Epithelial cell of proximal tubule (primary cell): ENCODE results near the gene GPR37L1. TPM values are rescaled to one million over a fixed set of nuclear protein-coding genes. Genes with fewer than 3 reads are reported as not detected.

Experiments
- DNase-seq: peaks from one replicate; pipeline ENCODE4 v3.0.0-alpha.2; 2011; ENCODE audit warnings: low read depth
- H3K4me3 ChIP-seq: 2 replicates; pipeline ENCODE4 v1.5.1; 2011; ENCODE audit warnings: low read depth, mild to moderate bottlenecking, low read length
- total RNA-seq: library from RNA; depleted of rRNA; stranded (reverse); fragments of >200 nt; gene quantifications from 2 replicates; pipeline ENCODE4 v1.2.3, GENCODE V29; 2015
- TF ChIP-seq, protein P1 (sequence below): conservative IDR thresholded peaks from 2 replicates; pipeline ENCODE4 v1.5.1; 2012; ENCODE audit warnings: low read depth, mild to moderate bottlenecking, low read length

The GPR37L1 gene
- total RNA-seq, 1 donor from 2014 or later: 0.06 TPM

DNA sequence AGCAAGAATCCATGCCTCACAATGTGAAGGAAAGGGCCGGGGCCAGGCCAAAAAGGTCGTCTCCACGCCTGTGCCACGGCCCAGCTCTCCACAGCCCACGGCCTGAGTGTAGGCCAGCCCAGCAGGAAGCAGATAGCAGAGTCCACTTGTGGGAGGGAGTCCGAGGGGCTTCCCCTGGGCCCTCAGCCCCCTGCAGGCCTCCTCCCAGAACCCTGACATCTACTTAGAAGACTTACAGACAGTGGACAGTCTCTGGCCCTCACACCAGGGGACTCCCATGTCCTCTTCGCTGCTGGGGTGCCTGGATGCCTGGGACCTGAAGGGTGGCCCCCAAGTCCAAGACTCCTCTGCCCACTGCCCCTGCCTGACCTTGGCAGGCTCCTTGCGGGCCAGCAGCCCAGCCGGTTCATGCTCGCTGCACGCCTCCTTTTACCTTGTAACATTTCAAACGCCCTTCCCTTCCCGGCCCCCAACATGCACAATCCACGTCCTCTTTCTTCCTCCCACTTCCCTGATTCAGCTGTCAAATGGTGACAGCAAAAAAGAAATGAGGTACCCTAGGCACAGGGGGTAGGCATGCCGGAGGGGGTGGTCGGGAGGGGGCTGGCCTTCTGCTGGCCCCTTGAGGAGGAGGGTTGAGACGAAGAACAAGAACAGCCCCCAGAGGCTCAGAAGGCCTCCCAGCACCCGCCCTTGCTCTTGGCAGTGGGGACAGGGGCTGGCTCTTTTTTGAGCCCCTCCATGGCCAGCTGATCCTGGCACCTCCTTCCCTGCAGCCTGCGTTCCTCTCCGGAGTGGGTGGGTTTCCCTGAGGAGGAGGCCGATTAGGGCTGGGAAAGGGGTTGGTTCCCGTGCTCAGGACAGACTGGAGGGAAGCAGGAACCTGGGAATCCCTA is 38.7 kb downstream of the GPR37L1 start:
- H3K4me3 ChIP-seq: no peak overlapping the region
- no peak for DNase-seq
- TF ChIP-seq, protein P1, sequence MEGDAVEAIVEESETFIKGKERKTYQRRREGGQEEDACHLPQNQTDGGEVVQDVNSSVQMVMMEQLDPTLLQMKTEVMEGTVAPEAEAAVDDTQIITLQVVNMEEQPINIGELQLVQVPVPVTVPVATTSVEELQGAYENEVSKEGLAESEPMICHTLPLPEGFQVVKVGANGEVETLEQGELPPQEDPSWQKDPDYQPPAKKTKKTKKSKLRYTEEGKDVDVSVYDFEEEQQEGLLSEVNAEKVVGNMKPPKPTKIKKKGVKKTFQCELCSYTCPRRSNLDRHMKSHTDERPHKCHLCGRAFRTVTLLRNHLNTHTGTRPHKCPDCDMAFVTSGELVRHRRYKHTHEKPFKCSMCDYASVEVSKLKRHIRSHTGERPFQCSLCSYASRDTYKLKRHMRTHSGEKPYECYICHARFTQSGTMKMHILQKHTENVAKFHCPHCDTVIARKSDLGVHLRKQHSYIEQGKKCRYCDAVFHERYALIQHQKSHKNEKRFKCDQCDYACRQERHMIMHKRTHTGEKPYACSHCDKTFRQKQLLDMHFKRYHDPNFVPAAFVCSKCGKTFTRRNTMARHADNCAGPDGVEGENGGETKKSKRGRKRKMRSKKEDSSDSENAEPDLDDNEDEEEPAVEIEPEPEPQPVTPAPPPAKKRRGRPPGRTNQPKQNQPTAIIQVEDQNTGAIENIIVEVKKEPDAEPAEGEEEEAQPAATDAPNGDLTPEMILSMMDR: no peak

DNA sequence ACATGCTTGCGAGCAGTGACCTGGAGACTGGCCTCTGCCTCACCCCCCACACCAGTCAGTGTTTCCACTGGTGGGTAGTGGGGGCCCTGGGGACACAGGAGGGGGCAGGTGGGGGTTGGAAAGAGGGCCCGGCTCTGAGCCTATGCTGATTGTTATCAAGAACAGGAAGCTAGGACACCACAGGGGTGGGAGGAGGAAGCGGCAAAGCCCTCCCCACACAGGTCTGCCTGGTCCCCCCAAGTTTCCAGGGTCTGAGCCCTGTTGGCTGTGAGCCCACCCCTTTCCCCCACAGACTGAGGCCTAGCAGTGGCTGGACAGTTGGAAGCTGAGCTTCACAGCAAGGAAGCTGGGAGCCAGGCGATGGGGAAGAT is 39.3 kb downstream of the GPR37L1 start:
- H3K4me3 ChIP-seq: no peak overlapping the region
- TF ChIP-seq, protein P1: no peak

DNA sequence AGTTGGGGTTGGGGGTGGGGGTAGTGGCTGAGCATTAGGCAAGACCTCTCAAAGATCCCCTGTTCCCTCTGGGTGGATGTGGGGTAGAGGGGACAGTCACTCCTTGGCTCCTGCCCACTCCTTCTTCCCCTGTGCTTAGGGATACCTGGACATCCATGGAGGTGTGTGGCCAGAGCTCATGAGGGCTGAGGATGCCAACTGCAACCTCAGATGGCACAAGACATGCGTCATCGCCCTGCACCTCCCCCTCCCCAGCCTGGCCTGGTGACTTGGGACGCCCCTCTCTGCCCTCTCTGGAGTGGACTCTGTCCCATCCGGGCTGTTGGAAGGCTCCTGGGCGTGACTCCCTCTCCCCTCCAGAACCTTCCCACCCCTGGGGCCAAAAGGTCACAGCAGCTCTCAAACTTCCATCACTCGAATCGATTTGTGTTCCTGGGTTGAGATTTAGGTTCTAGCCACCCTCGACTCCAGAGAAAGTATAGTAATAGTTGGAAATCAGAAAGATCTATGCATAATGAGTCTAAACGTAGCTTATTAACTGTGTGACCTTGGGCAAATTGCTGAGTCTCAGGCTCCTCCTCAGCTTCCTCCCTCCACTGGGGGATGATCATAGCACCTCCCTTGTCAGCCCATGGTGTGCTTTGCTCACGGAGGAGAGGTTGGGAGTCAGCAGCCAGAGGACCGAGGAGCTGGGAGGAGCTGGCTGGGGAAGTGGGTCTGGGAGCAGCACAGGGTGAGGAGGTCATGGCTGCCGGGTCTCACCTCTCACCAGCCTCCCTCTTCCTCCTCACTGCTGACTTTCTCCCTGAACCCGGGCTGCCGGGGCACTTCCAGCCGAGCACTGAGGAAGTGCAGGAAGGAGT is 39.9 kb downstream of the GPR37L1 start:
- H3K4me3 ChIP-seq: no peak overlapping the region
- TF ChIP-seq, protein P1: no peak
- DNase-seq: no peak

More for the DNA sequence above, 39.3 kb downstream of the GPR37L1 start:
- DNase-seq: no peak

DNA sequence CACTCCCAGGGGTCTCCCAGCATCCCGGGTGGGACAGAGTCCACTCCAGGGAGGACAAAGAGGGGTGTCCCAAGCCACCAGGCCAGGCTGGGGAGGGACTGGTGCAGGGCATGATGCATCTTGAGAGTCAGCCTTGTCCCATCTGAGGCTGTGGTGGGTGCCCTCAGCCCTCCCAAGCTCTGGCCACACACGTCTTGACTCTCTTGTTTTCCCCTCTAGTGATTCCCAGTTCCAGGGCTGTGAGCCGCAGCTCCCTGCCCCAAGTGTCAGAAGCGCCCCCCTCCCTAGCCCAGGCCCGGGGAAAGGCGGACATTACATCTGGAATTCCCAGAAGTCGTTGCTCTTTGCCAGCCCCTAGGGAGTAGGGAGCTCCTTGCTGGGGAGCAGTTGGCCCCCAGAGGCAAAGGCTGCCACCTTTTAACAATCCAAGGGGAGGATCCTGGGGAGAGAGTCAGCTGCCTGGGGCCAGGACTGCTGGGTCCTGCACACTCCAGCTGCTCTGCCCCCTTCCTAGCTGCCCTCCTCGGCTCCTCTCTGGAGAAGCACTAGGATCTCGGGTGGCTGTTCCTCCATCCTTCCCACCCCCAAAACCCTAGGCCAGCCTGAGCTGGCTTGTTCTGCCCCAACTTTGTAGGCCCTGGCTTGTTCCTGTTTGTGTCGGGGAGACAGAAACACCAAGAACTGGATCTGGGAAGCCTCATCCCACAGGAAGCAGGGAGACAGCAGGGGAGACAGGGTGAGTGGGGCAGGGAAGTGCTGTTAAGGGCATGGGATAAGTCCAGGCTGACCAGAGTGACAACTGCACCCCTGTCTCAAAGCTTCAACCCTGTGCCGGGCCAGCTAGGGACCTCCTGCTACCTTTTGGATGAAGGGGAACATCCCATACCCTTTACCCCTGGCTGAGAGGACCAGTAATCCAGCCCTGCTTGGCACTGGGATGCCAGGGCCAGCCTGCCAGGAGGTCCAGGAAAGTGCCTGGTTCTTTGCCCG is 40.9 kb downstream of the GPR37L1 start:
- no peak overlapping the region for H3K4me3 ChIP-seq
- TF ChIP-seq, protein P1: no peak
- no peak for DNase-seq

DNA sequence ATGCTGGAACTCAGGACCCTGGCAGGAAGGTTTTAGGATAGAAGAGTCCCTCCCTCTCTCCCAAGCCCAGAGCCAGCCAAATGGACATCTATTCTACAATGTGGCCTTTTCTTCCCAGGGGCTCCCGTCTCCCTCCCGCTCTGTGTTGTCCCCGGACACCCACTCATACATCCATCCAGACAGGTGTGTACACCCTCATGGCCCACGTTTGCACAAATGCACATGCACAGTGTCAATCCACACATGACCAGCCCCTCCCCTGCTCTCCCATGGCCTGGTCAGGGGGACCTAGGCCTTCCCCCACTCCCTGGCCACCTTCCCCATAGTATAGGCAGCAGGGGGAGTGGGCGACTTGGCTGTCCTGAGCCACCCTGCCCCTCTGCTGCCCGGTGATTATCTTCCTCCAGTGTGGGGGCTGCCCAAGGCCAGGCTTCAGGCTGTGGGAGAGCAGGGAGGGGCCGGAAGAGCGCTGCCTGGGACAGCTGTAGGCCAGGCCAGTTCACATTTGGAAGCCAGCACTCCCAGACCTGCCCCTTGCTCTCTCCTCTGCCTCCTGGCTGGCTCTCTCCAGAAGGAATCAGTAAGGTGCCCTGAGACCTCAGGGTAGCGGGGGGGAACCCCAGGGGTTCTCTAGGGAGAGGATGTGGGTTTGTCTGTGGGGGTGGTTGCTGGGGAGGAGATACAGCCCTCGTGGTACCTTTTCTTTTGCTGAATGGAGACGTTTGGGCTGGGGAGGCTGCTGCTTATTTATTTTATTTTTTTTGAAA is 41.7 kb downstream of the GPR37L1 start:
- H3K4me3 ChIP-seq: no peak overlapping the region
- DNase-seq: no peak
- TF ChIP-seq, protein P1: no peak
